Activated gamma-delta T cell (primary cell): ENCODE data around the gene SFXN1.

Experiments
- DNase-seq: peaks from one replicate; lab custom pipeline; 2025; lab: John Stamatoyannopoulos, UW

SFXN1 gene

DNA sequence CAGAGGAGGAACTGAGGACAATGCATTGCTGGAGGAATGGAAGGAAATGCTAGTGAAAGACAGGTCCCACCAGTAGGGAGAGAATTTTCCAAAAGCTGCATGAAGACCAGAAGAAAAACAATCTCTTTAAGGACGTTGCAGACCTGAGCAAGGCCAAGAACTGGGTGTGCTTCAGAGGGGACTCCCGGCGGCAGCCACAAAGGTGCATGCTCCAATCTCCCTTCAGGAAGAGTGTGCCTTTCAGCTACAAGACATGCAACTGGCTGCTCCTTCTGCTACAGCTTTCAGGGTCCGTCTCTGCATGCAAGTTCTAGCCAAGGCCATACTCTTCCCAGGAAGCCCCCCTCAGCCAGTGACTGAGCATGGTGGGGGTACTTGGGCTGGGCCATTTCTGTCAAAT is 62.9 kb downstream of the SFXN1 start:
- no peak for DNase-seq

DNA sequence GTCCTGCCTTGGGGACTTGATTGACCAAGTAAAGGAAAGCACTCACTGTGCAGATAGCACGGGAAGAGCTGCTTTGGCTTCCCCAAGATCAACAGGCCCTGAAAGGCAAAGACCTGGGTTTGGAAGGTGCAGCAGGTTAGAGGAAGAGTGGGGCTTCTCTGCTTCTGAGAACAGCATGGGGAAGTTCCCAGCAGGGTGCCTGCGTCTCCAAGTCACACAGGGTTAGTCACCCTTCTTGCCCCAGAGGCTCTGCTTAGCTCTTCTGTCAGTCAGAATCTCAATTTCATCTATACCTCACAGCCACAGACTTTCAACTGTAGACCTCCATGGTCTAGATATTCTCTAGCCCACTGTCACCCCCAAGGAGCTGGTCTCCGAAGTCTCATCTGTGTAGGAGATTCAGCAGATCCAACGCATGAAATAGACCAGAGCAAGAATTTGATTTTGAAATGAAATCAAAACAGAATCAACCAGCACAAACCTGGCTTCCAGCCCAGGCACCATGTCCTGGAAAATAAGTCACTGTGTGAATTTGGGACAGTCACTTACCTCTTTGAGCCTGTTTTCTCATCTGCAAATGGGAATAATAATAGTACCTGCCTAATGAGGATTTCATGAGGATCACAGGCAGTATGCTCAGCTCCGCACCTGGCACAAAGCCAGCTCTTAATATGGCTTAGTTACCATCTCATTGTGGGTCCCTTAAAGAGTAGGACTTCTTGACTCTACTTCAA is 64.0 kb downstream of the SFXN1 start:
- no peak for DNase-seq

DNA sequence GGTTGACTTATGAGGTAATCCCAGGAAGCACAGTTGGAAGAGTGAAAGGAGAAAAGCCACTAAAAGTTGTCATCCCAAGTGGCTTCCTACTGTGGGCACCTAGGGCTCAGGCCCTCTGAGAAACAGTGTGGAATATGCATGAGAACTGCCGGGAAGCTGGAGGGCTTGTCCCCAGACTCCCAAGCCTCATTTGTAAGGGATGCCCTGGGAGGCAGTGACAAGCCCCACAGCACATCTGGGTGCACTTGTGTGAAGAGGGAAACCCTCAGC is 64.5 kb downstream of the SFXN1 start:
- no peak for DNase-seq

DNA sequence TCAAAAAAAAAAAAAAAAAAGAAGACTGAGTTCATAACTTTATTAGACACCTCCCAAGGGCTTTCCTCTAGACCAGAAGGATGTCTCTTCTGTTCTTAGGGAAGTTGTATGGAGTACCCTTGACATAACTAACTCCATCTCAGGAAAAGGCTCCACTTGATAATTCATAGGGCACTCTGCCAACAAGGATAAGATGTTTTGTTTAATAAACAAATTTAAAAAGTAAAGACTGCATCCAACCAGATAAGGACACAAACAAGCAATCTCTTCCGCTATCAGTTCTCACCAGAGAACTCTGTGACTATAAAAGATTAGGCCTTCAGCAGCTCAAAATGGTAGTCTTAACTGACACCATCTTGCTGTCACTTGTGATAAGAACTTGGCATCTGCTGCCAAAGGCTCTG is 65.8 kb downstream of the SFXN1 start:
- no peak for DNase-seq

DNA sequence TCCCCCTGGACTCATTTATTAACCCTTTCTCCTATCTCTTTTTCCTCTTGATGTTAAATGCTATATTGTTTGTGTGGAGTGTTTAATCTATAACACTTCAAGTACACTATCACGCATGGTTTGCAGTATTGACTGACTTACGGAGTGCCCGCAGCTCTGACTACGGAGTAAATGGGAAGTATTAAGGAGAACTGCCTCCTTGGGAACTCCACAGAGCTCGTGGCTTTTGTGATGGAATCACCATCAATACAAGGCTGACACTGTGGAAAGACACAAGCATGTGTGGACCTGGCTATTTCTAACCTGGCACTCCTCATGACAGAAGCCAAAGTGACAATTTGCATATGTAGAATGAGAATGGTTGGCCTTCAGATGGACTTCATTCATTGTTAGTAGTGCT is 66.2 kb downstream of the SFXN1 start:
- DNase-seq, result no peak

DNA sequence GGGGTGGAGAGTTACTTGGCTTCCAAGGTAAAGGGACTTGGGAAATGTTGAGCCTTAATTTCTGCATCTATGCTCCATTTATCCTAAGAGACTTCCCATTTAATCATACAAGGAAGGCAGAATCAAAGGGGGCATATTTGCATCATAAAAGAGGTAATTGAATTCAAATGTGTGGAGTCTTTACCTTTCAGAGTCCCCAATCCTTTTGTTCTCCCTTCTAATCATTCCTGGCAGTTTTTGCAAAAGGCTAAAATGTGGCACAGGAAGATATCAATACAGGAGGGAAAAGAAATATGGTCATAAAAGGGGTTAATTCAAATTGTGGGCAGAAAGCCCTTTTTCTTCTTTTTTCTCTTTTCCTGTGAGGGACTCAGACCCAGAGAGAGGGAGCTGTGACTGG is 69.5 kb downstream of the SFXN1 start:
- no peak for DNase-seq

DNA sequence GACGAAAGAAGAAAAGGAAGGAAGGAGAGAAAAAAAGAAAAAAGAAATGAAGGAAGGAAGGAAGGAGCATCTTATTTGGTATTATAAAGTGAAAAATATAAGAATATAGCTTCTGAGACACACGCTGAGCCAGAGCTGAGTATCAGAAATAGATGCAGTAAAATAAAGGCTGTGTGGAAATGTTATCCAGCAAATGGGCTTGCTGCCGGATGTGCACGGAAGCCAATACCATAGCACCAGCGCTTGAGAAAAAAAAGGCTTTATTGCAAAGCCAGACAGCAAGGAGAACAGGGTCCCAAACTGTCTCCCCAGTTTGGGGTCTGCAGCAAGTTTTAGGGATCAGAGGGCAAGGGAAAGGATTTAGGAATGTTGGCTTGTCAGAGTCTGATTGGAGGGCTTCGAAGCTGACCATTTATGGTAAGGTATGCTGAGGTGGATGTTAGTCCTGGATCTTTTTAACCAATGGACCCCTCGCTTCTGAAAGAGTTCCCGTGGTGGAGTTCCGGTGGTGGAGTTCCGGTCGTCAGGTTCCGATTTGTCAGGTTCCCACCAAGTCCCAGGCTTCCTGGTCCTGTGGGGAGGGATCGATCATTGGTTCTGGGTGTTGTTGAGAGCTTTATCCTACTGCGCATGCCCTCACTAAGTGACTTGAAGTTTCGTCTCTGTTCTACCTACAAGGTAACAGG is 70.4 kb downstream of the SFXN1 start:
- DNase-seq, result no peak

DNA sequence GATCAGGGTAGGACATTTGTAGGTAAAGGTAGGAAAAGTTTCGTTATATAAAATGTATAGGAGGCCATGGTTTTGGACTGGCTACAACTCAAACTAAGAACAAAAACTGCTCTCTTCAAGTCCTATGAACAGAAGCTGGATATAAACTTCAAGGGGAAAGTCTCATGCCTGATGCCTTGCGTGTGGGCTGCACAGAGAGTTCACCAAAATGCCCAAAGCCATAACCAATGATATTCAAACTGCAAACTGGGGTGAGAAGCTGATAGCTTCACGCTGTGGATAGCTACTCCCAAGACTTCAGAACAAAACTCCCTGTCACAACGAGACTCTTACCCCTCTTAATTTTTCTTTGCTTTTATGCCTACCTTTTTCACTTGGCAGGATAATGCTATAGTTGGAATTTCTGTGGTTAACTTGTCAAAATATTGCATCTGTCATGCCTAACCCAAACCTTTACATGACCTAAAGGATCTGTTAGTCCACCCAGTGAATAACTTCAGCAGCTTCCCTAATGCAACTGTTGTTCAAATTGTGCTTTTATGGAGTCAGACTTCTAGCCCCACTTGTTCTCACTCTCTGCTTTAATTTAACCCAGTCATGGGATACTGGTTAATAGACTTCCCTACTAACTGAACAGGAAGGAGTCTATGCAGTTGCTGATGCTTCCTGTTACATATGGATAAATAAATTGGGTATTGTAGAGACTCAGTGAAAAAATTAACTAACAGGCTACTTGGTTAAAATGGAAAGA is 71.9 kb downstream of the SFXN1 start:
- no peak for DNase-seq

DNA sequence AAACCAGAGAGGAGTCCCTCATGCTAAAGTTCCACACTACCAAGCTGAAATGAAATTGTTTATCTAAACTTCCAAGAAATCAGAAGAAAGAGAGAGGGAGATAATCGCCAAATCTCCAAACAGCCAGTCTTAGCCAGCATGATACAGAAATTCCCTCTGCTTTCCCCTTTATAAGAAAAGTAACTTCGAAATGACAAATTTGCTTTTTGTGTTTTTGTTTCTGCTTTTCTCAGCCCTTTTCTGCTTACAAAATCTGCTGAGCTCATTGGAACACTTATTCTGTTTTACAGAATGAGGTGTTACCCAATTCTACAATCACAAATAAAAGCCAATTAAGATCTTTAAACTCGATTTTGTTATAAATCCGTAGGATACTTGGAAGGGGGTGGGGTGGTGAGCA is 72.9 kb downstream of the SFXN1 start:
- no peak for DNase-seq

DNA sequence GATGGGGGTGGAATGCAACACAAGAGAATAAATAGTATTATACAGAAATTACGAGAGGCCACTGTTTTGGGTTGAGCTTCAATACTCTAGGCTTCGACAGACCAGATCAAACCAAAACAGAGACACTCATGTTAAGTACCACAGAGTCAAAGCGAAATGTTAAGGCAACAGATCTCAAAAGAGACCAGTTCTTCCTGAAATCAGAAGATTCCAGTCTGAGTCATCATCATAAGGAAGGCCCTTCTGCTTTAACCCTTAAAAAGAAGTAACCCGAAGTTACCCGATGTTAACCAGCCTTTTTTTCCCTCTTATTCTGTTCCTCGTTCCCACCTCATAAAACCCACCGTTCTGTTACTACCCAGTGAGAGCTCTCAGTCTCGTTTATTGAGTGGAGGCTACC is 75.9 kb downstream of the SFXN1 start:
- no peak for DNase-seq

DNA sequence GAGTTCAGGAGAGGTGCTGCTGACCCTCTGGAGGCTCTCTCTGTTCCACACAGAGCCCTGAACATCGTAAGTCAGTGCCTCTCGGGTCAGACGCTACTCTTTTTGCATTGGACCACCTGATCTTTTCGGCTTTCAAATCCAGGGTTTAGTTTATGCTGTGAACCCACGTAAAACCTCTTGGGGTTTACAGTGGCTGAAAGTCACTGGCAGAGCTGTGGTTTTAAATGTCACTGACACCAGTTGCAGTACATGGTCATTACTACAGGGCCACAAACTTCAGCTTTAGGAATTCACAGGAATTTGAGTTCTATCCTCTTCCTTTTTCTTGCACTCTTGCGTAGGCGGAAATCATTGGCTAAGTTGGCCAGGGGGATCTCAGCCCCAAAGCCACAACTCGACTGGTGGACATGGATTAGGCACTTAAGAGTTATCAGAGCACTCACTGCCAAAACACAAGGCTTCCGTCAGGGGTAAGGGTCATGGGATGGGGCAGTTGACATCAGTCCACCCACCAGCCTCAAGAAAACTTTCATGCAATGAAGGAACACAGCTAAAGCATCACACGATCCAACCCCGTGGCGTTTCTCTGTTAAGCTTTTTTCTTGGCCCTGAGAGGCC is 76.9 kb downstream of the SFXN1 start:
- DNase-seq, result no peak

DNA sequence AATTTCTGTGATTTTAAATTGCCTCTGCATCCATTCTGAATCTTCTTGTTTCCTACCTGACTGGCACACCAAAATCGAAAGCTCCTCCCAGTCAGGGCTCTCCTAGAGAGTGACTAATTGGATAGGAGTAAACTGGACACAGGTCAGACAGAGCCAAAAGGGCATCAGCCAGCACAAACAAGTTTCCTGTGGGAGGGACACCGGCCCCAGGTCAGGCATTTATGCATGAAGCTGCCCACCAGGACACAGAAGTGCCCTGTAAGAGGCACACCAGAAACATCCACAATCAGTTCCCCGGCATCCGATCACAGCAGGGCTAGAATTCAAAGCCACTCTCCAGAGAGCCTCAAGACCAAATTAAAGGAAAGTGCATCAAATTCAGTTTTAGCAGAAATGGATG is 78.4 kb downstream of the SFXN1 start:
- DNase-seq, result no peak

DNA sequence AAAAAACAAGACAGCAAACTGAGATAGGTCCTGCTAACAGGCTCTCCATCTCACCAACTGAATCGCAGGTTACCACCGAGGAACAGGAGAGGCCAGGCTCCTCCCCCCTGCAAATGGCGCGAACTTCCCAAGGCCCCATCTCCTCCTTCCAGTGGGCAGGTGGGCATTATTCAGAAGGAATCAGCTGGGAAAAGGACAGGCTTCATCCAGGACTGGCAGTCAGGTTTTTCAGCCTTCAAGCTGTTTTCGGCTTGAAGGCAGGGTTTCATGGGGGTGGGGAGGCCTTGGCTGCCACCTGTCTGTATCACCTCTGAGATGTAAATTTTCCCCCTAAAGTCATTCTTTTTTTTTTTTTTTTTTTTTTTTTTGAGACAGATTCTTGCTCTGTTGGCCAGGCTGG is 79.4 kb downstream of the SFXN1 start:
- no peak for DNase-seq

DNA sequence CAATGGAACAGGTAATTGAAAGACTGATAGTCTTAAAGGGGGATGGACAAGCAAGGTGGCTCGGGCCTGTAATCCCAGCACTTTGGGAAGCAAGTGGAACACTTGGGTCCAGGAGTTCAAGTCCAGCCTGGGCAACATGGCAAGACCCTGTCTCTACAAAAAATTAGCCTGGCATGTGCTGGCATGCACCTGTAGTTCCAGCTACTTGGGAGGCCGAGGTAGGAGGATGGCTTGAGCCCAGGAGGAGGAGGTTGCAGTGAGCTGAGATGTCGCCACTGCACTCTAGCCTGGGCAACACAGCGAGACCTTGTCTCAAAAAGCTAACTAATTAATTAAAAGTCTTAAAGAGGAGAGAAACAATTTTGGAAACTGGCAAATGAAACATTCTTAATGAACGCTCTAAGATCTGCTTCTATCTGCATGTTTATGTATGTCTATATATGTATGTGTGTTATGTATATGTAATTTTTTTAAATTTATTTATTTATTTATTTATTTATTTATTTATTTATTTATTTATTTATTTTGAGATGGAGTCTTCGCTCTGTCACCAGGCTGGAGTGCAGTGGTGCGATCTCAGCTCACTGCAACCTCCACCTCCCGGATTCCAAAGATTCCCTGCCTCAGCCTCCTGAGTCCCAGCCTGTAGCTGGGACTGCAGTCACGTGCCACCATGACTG is 80.6 kb downstream of the SFXN1 start:
- no peak for DNase-seq

DNA sequence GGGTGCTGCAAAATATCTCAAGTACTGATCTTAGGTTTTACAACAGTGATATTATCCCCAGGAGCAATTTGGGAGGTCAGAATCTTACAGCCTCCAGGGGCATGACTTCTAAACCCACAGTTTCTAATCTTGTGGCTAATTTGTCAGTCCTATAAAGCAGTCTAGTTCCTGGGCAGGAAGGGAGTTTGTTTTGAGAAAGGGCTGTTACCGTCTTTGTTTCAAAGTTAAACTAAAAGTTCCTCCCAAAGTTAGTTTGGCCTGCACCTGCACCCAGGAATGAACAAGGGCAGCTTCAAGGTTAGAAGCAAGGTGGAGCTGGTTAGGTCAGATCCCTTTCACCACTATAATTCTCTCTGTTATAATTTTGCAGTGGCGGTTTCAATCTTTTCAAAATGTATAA is 81.7 kb downstream of the SFXN1 start:
- no peak for DNase-seq

DNA sequence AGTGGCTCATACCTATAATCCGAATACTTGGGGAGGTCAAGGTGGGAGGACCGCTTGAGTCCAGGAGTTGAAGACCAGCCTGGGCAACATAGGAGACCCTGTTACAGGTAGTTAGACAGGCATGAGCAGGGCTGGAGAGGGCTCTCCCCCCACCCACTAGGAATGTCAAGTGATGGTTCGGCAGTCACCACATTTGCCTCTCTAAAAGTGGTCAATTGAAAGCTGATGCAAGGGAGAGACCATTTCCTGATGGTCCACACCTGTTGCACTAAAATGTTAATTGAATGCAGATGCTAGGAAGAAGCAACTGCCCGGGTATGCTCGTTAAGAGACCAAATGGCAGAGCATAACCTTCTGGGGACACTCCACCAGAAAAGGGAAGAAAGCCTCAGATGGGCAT is 82.7 kb downstream of the SFXN1 start:
- DNase-seq, result no peak

DNA sequence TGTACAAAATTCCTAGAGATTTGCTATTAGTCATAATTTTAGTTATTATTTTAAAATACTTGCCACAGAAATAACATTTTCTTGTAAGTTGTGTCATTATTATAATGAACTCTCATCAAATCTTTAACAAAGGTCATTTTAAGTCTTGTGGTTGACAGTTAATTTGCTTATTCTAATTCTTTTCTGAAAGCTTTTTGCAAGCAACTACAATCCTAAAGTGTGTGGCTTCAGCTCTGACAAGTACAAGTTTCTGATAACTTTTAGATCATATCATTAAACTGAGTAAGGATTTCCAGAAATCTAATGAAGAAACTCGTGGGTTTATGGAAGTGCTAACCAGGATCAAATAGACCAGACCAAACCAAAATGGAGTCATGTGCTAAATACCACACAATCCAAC is 86.4 kb downstream of the SFXN1 start:
- DNase-seq, result no peak

DNA sequence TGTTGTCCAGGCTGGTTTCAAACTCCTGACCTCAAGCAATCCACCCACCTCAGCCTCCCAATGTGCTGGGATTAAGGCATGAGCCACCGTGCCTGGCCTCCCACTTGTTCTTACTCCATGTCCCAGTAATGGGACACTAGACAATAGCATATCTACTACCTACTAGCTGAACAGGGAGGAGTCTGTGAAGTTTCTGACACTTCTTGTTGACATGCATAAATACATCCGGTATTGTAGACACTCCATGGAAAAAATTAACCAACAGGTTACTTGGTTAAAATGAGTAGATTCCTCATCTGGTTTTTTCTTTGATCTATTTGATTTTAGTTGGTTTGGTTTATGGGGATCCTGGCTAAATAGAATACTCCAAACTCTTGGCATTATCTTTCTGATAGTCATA is 88.3 kb downstream of the SFXN1 start:
- DNase-seq, result no peak

DNA sequence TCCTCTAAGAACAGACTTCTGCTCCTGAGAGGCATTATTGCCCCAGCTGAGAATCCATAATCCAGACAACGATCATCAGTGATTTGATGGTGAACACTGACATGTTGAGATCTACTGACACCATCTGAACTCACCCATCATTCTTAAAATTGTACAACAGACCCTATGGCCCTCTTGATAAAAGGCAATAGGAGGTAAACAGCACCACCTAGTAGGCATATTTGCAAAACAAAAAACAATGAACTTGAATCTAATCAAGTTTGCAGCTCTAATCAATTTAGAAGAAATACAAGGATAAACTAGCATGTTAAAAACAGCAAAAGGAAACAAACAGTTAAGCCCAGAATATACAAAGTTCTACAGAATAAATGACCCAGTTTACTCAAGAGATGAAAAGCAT is 89.6 kb downstream of the SFXN1 start:
- DNase-seq, result no peak

DNA sequence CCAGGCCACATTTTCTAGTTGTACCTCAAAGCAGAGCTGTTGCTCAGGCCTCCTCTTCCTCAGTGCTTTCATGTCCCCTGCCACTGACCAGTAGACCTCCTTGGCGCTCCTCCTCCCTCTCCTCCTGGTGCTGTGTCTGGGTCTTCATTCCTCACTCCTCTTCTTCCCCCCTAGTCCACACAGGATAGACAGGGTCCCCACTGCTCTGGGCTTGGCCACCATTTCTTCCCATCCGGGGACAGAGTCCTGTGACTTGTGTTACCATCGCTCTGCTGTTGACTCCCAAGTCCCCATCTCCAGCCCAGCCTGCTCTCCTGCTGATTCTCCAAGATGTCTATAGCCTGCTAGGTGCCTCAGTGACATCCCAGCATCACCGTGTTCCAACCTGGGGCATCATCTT is 91.3 kb downstream of the SFXN1 start:
- DNase-seq, result no peak

DNA sequence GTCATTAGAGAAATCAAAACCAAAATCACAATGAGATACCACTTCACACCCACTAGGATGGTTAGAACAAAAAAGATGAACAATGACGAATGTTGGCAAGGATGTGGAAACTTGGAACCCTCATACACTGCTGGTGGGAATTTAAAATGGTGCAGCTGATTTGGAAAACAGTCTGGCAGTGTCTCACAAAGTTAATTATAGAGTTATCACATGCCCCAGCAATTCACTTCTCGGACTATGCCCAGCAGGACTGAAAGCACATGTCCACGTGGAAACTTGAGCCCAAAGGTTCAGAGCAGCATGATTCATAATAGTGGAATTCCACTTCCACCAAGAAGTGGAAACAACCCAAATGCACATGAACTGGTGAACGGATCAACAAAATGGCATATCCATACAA is 94.5 kb downstream of the SFXN1 start:
- no peak for DNase-seq

DNA sequence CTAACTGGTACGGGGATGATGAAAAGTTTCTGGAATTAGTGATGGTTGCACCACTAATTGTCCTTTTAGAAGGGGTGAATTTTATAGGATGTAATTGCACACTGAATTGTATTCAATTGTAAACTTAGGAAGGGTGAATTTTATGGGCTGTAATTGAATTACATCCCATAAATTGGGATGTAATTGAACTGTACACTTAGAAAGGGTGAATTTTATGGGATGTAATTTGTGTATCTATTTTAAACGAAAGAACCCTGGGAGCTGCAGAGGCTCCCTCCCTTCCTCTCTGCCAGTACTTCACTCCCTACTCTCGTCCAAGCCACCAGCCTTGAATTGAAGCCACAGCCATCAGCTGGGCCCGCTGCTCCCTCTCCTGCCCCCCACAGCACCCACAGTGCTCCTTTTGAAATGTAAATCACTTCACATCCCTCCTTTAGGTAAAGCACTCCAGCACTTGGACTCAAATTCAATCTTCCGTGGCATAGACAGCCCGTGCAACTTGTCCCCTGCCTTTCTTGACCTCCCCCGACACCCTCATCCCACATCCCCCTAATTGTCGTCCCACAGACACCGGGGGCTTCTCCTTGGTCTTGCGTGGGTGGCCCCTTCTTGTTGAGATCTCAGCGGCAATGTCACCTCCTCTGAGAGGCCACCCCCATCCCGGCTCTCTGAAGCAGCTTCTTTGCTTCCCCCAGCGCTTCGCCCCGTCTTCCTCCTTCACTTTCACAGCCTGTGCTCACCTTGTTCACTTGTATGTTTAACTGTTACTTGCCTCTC is 95.3 kb downstream of the SFXN1 start:
- DNase-seq, result no peak
